ENCODE data around the gene DOCK6.
A peak's percentile ranks its signal among the peaks of the same experiment; 100 is the strongest.

The DOCK6 gene

GRCh38 chr19:11225172-11225571, 37.2 kb downstream of the DOCK6 start:
- DNase-seq (ENCODE audit: low spot score), result no peak

GRCh38 chr19:11224429-11224828, 37.9 kb downstream of the DOCK6 start:
- no peak for DNase-seq (ENCODE audit: low spot score)

DNA sequence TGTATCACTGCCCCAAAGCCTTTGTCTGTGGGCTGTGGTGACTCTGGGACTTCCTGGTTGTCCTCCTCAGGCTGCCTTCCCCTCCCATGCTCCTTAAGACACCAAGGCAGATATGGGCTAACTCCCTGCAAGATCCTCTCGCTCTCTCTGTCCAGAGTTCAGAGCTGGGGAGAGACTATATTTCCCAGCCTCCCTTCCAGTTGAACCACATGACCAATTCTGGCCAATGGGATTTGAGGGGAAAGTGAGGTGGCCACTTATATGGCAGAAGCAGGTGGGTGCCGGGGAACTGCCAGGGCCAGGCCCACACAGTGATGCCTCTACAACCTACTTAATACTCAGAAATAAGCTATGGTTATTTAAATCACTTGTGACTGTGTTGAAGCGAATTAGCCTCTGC, 39.1 kb downstream of the DOCK6 start:
- no peak for DNase-seq (ENCODE audit: low spot score)

DNA sequence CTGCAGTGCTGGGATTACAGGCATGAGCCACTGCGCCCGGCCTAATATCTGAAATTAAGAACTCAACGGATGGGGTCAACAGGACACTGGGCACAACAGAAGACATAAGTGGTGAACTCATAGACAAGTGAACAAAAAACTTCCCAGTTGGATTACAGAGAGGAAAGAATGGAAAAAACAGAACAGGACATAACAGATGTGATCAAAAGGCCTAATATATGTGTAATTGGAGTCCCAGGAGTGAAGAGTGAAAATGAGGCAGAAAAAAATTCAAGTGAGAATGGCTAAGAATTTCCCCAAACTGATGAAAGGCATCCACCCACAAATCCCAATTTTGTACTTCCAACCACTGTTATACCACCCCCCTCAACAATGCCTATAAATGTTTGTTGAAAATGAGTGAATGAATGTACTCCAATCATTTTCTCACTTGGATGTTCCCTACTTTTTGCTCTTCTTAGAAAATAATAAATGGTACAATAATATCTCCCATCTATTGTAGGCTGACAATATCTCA, 41.2 kb downstream of the DOCK6 start:
- DNase-seq (ENCODE audit: low spot score), result no peak

GRCh38 chr19:11214387-11214786, 47.9 kb downstream of the DOCK6 start:
- no peak for DNase-seq (ENCODE audit: low spot score)

GRCh38 chr19:11210656-11210928, 51.7 kb downstream of the DOCK6 start:
- no peak for DNase-seq (ENCODE audit: low spot score)

GRCh38 chr19:11209839-11210655, 52.3 kb downstream of the DOCK6 start:
- DNase-seq (ENCODE audit: low spot score), result no peak

GRCh38 chr19:11208561-11209471, 53.5 kb downstream of the DOCK6 start:
- DNase-seq (ENCODE audit: low spot score), result no peak

DNA sequence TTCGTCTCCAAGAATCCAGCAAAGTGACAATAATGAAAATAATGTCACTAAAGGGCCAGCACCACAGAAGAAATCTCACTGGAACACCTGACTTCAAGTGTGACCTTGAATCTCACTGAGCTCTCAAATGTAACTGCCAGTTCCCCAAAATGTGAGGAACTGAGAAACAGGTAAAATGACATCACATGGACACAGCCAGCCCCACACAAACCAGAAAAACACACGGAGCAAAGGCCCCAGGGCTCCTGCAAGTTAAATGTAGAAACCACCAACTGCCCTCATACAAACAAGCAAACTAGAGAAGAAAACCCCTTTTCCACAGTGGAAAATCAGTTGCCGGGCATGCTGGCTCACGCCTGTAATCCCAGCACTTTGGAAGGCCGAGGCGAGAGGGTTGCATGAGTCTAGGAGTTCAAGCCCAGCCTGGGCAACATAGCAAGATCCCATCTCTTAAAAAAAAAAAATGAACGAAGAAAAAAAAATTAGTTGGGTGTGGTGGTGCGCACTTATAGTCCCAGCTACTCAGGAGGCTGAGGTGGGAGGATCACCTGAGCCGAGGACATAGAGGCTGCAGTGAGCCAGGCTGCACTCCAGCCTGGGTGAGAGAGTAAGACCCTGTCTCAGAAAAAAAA, 56.3 kb downstream of the DOCK6 start:
- no peak for DNase-seq (ENCODE audit: low spot score)

- no peak for DNase-seq (ENCODE audit: low spot score)
Measured at GRCh38 chr19:11204943-11205349, 57.4 kb downstream of the DOCK6 start.

DNA sequence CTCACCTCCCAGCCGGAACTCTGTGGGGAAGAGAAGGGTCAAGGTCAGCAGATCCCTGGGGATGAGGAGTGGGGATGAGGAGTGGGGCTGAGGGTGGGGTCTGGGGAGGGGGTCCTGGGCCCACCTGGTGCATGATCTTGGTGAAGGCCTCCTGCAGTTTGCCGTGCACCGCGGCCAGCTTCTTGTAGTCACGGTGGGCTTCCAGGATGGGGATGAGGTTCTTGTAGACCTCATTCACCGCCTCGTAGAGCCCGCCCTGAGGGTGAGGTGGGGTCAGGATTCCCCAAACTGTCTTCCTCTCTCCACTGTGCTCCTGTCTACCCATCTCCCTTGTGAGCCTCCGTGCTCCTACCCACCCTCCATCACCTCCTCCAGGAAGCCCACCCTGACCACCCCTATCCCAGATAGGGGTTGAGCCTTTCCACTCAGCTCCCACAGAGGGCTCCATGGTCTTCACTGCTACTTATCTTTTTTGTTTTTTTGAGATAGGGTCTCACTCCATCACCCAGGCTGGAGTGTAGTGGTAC, 58.2 kb downstream of the DOCK6 start:
- DNase-seq (ENCODE audit: low spot score), result no peak

GRCh38 chr19:11203194-11204075, 58.9 kb downstream of the DOCK6 start:
- peak; percentile 50 for DNase-seq (ENCODE audit: low spot score)

DNA sequence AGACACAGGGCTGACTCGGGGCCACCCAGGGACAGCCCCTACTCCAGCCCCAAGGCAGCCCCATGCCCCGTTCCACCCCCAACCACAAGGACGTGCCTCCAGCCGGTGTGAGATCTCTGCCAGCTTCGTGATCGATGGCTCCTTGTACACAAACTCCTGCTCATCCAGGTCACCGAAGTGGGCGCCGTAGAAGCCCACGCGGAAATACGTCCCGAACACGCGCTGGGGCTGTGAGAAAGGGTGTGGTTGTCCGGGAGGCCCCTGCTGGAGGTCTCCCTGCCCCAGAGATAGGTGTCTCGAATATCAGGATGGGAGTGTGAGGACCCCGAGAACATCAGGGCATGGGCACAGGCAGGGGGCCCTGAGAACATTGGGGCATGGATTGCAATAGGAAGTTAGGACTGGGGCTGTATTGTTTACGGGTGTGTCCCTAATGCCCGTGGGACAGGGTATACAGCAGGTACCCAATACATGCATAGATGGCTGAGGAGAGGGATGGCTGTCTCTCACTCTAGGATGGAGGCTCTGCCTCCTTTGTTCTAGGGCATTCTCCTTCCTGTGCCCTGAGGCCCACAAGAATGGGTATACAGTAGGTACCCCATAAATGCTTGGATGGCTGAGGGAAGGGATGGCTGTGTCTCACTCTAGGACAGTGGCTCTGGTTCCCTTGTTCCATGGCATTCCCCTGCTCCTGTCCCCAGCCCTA, 59.7 kb downstream of the DOCK6 start:
- DNase-seq (ENCODE audit: low spot score), result no peak

DNA sequence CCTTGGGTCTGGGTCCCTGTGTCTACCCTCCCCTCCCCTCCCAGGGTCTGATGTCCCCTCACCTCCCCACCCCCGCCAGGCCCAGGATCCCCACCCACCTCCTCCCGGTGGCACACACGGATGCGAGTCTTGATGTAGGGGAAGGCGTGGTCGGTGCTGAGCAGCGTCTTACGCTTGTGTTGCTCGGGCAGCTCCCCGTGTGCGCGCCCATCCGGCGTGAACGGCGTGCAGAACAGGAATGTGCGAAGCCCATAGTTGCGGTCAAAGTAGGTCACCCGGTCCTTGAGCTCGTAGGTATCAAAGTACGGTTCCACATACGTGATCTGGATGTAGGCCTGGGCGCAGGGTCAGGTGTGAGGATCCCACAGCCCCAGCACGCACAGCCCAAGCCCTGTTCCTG, 60.5 kb downstream of the DOCK6 start:
- DNase-seq (ENCODE audit: low spot score), result no peak

GRCh38 chr19:11200931-11201330, 61.4 kb downstream of the DOCK6 start:
- DNase-seq (ENCODE audit: low spot score), result no peak

- DNase-seq (ENCODE audit: low spot score), result no peak
Measured at GRCh38 chr19:11200015-11200574, 62.2 kb downstream of the DOCK6 start.

- DNase-seq (ENCODE audit: low spot score), result no peak
Measured at GRCh38 chr19:11199517-11199916, 62.8 kb downstream of the DOCK6 start.

GRCh38 chr19:11198769-11199424, 63.4 kb downstream of the DOCK6 start:
- no peak for DNase-seq (ENCODE audit: low spot score)

- DNase-seq (ENCODE audit: low spot score), result no peak
Measured at GRCh38 chr19:11198175-11198534, 64.2 kb downstream of the DOCK6 start.

All from cerebellar cortex (tissue), 1 donor.